NT2/D1 (cell line): ENCODE results near the gene ANO7.

Experiments
- SUZ12 ChIP-seq: IDR thresholded peaks from 2 replicates; pipeline ENCODE4 v1.6.1; 2011; ENCODE audit not compliant: insufficient read length, insufficient read depth; ENCODE audit errors: extremely low read depth
- YY1 ChIP-seq: IDR thresholded peaks from 2 replicates; pipeline ENCODE4 v1.6.1; 2011; ENCODE audit not compliant: insufficient read length, insufficient read depth
- ZNF274 ChIP-seq: IDR thresholded peaks from 2 replicates; pipeline ENCODE4 v1.6.1; 2011; ENCODE audit warnings: mild to moderate bottlenecking, low read depth, low read length

DNA sequence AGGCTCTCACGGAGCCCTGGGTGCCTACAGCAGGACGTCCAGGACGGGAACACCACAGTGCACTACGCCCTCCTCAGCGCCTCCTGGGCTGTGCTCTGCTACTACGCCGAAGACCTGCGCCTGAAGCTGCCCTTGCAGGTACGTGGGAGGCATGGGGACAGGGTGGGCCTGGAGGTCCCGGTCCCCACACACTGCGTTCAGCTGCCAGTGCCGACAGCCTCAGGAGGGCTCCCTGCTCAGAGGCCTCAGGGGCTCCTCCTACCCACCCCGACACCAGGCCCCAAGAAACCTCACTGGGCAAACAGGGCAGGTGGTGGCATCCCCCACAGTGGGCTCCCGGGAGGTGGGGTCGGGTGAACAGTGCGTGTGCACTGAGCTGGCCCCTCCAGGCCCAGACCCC, 10.8 kb downstream of the ANO7 start:
- no peak for TF ChIP-seq YY1
- TF ChIP-seq ZNF274 = no peak
- TF ChIP-seq SUZ12 = no peak
